H9 (cell line): ENCODE measurements around the gene HNRNPF. TPM values are rescaled to one million over a fixed set of nuclear protein-coding genes. Genes with fewer than 3 reads are reported as not detected.

Experiments
- DNase-seq: peaks from one replicate; pipeline ENCODE4 v3.0.0-alpha.2; 2017
- H2AFZ ChIP-seq: one replicate; pipeline ENCODE4 v1.6.1; 2013; ENCODE audit warnings: mild to moderate bottlenecking, low read length, control low read depth, moderate library complexity
- H2AK5ac ChIP-seq: 2 replicates; pipeline ENCODE4 v1.6.1; 2013; ENCODE audit warnings: low read length, control low read depth, mixed read lengths; ENCODE audit not compliant: insufficient read length
- H2BK120ac ChIP-seq: one replicate; pipeline ENCODE4 v1.6.1; 2013; ENCODE audit warnings: low read depth, mild to moderate bottlenecking, low read length, control low read depth, inconsistent platforms; ENCODE audit not compliant: poor library complexity, severe bottlenecking
- H2BK12ac ChIP-seq: 2 replicates; pipeline ENCODE4 v1.6.1; 2013; ENCODE audit warnings: low read length, control low read depth, mixed read lengths, low read depth; ENCODE audit not compliant: insufficient read length
- H2BK15ac ChIP-seq: 2 replicates; pipeline ENCODE4 v1.6.1; 2013; ENCODE audit warnings: low read depth, low read length, control low read depth
- H2BK20ac ChIP-seq: one replicate; pipeline ENCODE4 v1.6.1; 2013; ENCODE audit warnings: low read depth, mild to moderate bottlenecking, low read length, control low read depth, inconsistent platforms; ENCODE audit not compliant: poor library complexity, severe bottlenecking
- H2BK5ac ChIP-seq: 2 replicates; pipeline ENCODE4 v1.6.1; 2013; ENCODE audit warnings: low read length, control low read depth, mixed read lengths; ENCODE audit not compliant: insufficient read length
- H3K14ac ChIP-seq: 2 replicates; pipeline ENCODE4 v1.6.1; 2013; ENCODE audit warnings: low read length, control low read depth; ENCODE audit not compliant: insufficient read depth
- H3K18ac ChIP-seq: 2 replicates; pipeline ENCODE4 v1.6.1; 2013; ENCODE audit warnings: low read depth, mild to moderate bottlenecking, mixed read lengths, low read length, control low read depth; ENCODE audit not compliant: insufficient read length
- H3K23ac ChIP-seq: 2 replicates; pipeline ENCODE4 v1.6.1; 2013; ENCODE audit warnings: low read length, control low read depth, mixed read lengths, low read depth; ENCODE audit not compliant: insufficient read length
- H3K23me2 ChIP-seq: 2 replicates; pipeline ENCODE4 v1.6.1; 2013; ENCODE audit warnings: low read depth, mild to moderate bottlenecking, mixed read lengths, low read length, control low read depth; ENCODE audit not compliant: insufficient read length, poor library complexity, severe bottlenecking
- H3K27ac ChIP-seq: 2 replicates; pipeline ENCODE4 v1.5.1; 2013; ENCODE audit warnings: low read length, control low read depth, mixed read lengths, low read depth; ENCODE audit not compliant: insufficient read length
- H3K27me3 ChIP-seq: 2 replicates; pipeline ENCODE4 v1.6.1; 2013; ENCODE audit warnings: low read length, control low read depth, inconsistent platforms; ENCODE audit not compliant: insufficient read depth
- H3K4ac ChIP-seq: 2 replicates; pipeline ENCODE4 v1.6.1; 2013; ENCODE audit warnings: low read depth, mild to moderate bottlenecking, control low read depth, inconsistent platforms, low read length, moderate library complexity
- H3K4me1 ChIP-seq: 2 replicates; pipeline ENCODE4 v1.6.1; 2013; ENCODE audit warnings: low read length, control low read depth, inconsistent platforms; ENCODE audit not compliant: insufficient read depth
- H3K4me2 ChIP-seq: 2 replicates; pipeline ENCODE4 v1.6.1; 2013; ENCODE audit warnings: low read length, control low read depth, mixed read lengths; ENCODE audit not compliant: insufficient read length, insufficient read depth
- H3K56ac ChIP-seq: 2 replicates; pipeline ENCODE4 v1.6.1; 2013; ENCODE audit warnings: low read depth, mild to moderate bottlenecking, mixed read lengths, low read length, control low read depth; ENCODE audit not compliant: insufficient read length
- H3K79me1 ChIP-seq: 2 replicates; pipeline ENCODE4 v1.6.1; 2013; ENCODE audit warnings: low read depth, mild to moderate bottlenecking, moderate library complexity, low read length, control low read depth, inconsistent platforms; ENCODE audit not compliant: insufficient read depth, poor library complexity, severe bottlenecking
- H3K79me2 ChIP-seq: 2 replicates; pipeline ENCODE4 v1.6.1; 2013; ENCODE audit warnings: low read length, control low read depth, inconsistent platforms; ENCODE audit not compliant: insufficient read depth
- H3K9ac ChIP-seq: 2 replicates; pipeline ENCODE4 v1.6.1; 2013; ENCODE audit warnings: low read length, control low read depth, mixed read lengths; ENCODE audit not compliant: insufficient read length; ENCODE audit errors: extremely low read depth
- H3K9me3 ChIP-seq: one replicate; pipeline ENCODE4 v1.6.1; 2013; ENCODE audit warnings: low read depth, low read length, inconsistent platforms; ENCODE audit not compliant: control insufficient read depth
- H3T11ph ChIP-seq: one replicate; pipeline ENCODE4 v1.6.1; 2013; ENCODE audit warnings: mild to moderate bottlenecking, low read length, control low read depth, inconsistent platforms
- H4K20me1 ChIP-seq: one replicate; pipeline ENCODE4 v1.6.1; 2013; ENCODE audit not compliant: control insufficient read depth, insufficient read length, insufficient read depth
- H4K5ac ChIP-seq: 2 replicates; pipeline ENCODE4 v1.6.1; 2013; ENCODE audit warnings: low read depth, mild to moderate bottlenecking, mixed read lengths, low read length, control low read depth; ENCODE audit not compliant: insufficient read length
- H4K8ac ChIP-seq: replicated peaks from 2 replicates; pipeline ENCODE4 v1.6.1; 2013; ENCODE audit warnings: low read length, control low read depth, mixed read lengths, low read depth; ENCODE audit not compliant: insufficient read length
- H4K91ac ChIP-seq: 2 replicates; pipeline ENCODE4 v1.6.1; 2013; ENCODE audit warnings: low read depth, mild to moderate bottlenecking, moderate library complexity, mixed read lengths, low read length, control low read depth; ENCODE audit not compliant: insufficient read length
- H3K27ac Mint-ChIP-seq, 3 experiments: 2 replicates in 2 of 3; 3 replicates in 1 of 3; pipeline ENCODE4 v1.8.0; 2020 to 2021; ENCODE audit warnings: mixed read lengths in 3 of 3, mild to moderate bottlenecking in 1 of 3, moderate library complexity in 1 of 3
- H3K27me3 Mint-ChIP-seq: 2 replicates; pipeline ENCODE4 v1.8.0; 2021; ENCODE audit warnings: low read depth, mild to moderate bottlenecking, moderate library complexity, mixed read lengths
- H3K36me3 Mint-ChIP-seq, 3 experiments: 2 replicates in 2 of 3; 3 replicates in 1 of 3; pipeline ENCODE4 v1.8.0; 2020 to 2021; ENCODE audit warnings: low read depth in 3 of 3, mixed read lengths in 3 of 3; ENCODE audit not compliant: insufficient read depth in 1 of 3
- H3K4me1 Mint-ChIP-seq, 2 experiments: 2 replicates each; pipeline ENCODE4 v1.8.0; 2020; ENCODE audit warnings: mixed read lengths in 2 of 2
- H3K4me3 Mint-ChIP-seq, 2 experiments: 2 replicates in 1 of 2; 3 replicates in 1 of 2; pipeline ENCODE4 v1.8.0; 2020 to 2021; ENCODE audit warnings: mild to moderate bottlenecking in 2 of 2, mixed read lengths in 2 of 2, moderate library complexity in 1 of 2
- H3K9me3 Mint-ChIP-seq, 2 experiments: 2 replicates in 1 of 2; 3 replicates in 1 of 2; pipeline ENCODE4 v1.8.0; 2020; ENCODE audit warnings: mild to moderate bottlenecking in 2 of 2, mixed read lengths in 2 of 2, moderate library complexity in 1 of 2
- CTCF ChIP-seq: fragments of 200-600 bp; sonication (generic); conservative IDR thresholded peaks from 3 replicates; pipeline ENCODE4 v1.8.0; 2021; ENCODE audit warnings: antibody characterized with exemption, mild to moderate bottlenecking
- WGBS: extraction: QIAGEN DNeasy Blood & Tissue Kit; methylation state at CpG from one replicate; pipeline ENCODE4 v1.1.7; 2013; ENCODE audit warnings: missing lambda C conversion rate, low lambda C conversion rate, mixed read lengths; ENCODE audit not compliant: insufficient read length; ENCODE audit errors: extremely low coverage; 5-methylcytosine and 5-hydroxymethylcytosine counted together
- total RNA-seq: library from RNA; stranded (reverse); gene quantifications from 2 replicates; pipeline ENCODE4 v1.2.1, GENCODE V29; 2021

The HNRNPF gene
- total RNA-seq, 1 experiment from 2014 or later = 411 TPM

GRCh38 chr10:43374194-43374593, 34.8 kb downstream of the HNRNPF start:
- no peak for TF ChIP-seq CTCF
- no peak overlapping the region for H3K27ac ChIP-seq
- H3K4me3 Mint-ChIP-seq = no peak overlapping the region
- H3K4me1 Mint-ChIP-seq = peaks cover 44 to 47% of the 10 kb centered on the region in 2 experiments
- H2BK120ac ChIP-seq = no peak overlapping the region
- H3K18ac ChIP-seq = no peak overlapping the region
- H2BK15ac ChIP-seq = no peak overlapping the region
- no peaks in the 10 kb centered on the region for H3K27me3 ChIP-seq
- H3T11ph ChIP-seq = no peak overlapping the region
- no peaks in the 10 kb centered on the region for H4K20me1 ChIP-seq
- H3K79me1 ChIP-seq = no peaks in the 10 kb centered on the region
- H3K9me3 Mint-ChIP-seq = no peaks in the 10 kb centered on the region; a peak in 1 of 5 replicates
- no peak overlapping the region for H2AFZ ChIP-seq
- no peak overlapping the region for H3K56ac ChIP-seq
- H3K79me2 ChIP-seq = no peaks in the 10 kb centered on the region
- no peak overlapping the region for H4K91ac ChIP-seq
- H2AK5ac ChIP-seq = no peak overlapping the region
- DNase-seq = no peak
- no peak overlapping the region for H4K5ac ChIP-seq
- H3K27ac Mint-ChIP-seq = peak overlapping the region in 1 of 3 experiments; percentile 93; a peak in 1 of 7 replicates
- no peak overlapping the region for H3K23ac ChIP-seq
- no peaks in the 10 kb centered on the region for H3K4me1 ChIP-seq
- no peak overlapping the region for H4K8ac ChIP-seq
- peaks cover 8% of the 10 kb centered on the region for H3K27me3 Mint-ChIP-seq
- no peaks in the 10 kb centered on the region for H3K9me3 ChIP-seq
- no peak overlapping the region for H3K4ac ChIP-seq
- H3K36me3 Mint-ChIP-seq = no peaks in the 10 kb centered on the region
- no CpG with 5 or more reads among the region's 3 CpGs for WGBS
- no peak overlapping the region for H2BK20ac ChIP-seq
- H3K14ac ChIP-seq = no peak overlapping the region
- H3K4me2 ChIP-seq = no peak overlapping the region
- H3K9ac ChIP-seq = no peak overlapping the region
- no peak overlapping the region for H2BK12ac ChIP-seq
- no peaks in the 10 kb centered on the region for H3K23me2 ChIP-seq
- H2BK5ac ChIP-seq = no peak overlapping the region
